Measurements from ENCODE around the gene TTPAL.

TTPAL gene

DNA sequence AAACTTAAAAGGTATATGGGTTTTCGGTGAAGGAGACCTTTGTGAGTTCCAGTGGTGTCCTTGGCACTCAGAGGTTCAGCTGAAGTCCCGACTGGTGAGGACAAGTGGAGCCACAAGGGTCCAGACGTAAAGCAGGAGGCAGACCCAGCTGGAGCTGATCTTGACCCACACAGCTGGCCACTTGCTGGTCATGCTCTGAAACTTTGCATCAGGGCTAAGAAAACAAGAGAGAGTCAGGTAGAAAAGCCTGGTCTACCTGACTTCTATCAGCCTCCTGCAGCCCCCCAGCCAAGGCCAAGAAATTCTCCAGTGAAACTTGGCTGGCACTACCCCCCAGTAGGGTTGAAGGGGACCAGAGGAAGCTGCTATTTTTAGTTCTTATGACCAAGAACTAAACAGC, 24.5 kb downstream of the TTPAL start:
- DNase-seq = no peak

DNA sequence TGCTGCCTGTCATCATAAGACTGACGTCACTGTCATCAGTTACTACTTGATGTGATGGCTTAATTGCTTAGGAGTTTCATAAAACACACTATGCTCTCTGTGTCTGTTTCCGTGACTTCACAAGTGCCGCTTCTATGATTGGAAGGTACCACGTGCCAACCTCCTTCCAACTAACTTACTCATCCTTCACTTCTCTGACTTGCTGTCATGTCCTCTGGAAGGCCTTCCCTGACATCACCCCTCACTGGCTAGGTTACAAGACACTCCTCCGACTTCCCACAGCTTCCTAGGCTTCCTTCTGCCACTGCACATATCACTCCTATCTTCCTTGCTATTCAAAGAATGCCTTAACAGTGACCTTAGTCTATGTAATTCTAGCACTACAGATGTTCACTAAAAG, 25.8 kb downstream of the TTPAL start:
- DNase-seq = no peak

DNA sequence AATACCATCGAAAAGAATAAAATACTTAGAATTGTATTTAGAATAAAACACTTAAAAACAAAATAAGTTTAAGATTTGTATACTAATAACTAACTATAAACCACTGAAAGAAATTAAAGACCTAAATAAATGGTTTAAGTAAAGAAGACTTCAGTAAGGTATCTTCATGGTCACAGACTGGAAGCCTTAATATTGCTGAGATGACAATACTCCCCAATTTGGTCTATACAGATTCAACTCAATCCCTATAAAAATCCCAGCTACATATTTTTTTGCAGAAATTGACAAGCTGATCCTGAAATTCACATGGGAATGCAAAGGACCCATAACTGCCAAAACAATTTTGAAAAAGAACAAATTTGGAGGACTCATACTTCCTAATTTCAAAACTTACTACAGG, 27.3 kb downstream of the TTPAL start:
- DNase-seq = no peak

DNA sequence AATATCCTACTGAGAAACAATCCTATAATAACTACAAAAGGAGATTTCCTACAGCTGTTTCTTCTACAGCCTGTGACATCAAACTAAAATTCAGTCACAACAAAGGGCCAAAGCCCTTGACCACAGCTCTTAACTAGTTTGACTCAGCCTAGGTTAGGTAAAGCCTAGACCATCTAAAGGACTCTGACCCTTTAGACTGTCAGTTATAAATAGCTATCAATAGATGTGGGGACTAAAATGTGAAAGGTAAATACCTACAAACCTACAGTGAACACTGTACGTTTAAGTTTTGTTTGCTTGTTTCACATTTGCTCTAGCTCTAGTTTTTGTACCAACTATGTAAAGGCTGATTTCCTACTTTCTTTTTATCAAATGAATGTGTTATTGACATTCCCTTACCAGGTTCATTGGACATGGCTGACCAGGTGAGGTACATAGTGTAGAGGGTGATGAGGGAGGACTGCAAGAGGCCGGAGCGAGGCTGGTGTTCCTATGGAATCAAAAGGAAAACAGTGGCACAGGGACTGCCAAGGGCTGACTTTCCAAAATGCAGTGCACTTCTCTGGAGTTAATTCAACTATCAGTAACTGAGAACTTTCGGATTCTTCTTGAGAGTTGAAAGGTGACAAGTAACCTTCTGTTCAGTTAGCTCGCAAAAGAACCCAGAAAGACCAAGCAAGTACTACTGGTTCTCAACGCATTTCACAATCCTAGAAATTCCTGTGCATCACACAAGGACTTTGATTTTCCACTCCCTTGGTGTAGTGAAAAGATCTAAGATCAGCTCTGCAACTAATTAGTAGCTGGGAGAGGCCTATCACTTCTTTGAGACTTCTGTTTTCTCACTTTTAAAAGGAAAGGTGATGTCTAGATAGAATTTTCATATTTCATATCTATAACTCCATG, 29.0 kb downstream of the TTPAL start:
- no peak for DNase-seq

DNA sequence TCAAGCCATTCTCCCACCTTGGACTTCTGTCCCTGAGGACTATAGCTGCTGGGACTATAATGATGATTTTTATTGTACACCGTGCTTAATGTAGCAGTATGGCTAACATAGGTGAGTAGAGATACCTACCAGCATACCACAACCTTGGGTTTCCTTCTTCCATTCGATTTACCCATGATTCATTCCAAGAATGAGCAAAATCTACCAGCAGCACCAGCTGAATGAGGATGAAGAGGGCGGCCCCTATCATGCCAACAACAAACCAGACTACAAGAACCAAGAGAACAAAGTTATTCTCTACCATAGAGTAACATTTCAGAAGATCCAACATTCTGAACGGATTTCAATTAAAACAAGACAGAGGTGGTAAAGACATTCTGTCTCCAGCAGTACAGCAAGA, 34.1 kb downstream of the TTPAL start:
- no peak for DNase-seq

DNA sequence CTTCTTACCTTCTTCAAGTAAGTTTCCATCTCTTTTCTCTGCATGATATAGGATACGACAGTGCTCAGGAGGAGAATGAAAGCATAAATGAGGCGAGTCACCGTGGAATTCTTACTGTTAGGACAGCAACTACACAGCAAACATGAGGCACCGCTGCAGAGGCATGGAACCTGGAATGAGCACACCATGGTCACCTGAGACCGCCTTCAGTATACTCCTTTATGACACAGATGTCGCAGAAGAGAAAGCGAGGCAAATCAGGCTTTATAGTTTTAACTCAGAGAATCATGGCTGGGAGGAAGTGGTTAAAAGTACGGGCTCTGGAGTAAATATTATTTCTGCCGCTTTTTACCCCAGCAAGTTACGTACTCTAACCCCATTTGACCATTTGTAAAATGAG, 38.2 kb downstream of the TTPAL start:
- no peak for DNase-seq

DNA sequence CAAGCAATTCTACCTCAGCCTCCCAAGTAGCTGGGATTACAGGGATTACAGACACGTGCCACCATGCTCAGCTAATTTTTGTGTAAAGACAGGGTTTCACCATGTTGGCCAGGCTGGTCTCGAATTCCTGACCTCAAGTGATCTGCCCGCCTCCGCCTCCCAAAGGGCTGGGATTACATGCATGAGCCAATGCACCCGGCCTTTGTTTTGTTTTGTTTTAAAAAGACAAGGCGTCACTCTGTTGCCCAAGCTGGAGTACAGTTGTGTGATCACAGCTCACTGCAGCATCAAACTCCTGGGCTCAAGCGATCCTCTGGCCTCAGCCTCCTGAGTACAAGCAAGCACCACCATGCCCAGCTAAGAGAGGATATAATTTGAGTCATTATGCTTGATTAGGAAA, 40.8 kb downstream of the TTPAL start:
- DNase-seq = no peak

DNA sequence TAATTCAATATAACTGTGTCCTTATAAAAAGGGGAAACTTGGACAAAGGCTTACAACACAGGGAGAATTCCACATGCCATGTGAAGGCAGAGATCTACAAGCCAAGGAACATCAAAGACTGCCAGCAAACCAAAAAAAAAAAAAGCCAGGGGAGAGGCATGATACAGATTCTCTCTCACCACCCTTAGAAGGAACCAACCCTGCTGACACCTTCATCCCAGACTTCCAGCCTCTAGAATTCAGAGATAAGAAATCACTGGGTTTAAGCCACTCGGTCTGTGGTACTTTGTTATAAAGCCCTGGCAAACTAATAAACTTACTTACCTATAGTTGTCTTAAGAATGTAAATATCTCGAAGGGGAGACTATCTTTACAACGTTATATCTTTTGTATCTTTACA, 41.8 kb downstream of the TTPAL start:
- no peak for DNase-seq

DNA sequence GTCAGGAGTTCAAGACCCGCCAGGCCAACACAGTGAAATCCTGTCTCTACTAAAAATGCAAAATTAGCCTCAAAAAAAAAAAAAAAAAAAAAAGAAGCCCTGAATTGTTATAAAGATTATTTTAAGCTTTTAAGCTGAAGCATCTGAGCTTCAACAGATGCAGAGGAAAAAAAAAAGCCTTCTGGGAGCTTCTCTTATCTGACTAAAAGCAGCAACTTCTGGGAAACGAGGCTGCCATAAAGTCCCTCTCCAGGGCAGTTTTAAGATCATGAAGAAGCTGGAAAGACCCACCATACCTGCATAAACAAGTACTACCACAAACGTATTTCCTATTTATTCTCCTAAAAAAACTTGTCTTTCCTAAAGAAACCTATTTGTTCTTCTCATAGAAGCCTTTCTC, 42.6 kb downstream of the TTPAL start:
- no peak for DNase-seq

DNA sequence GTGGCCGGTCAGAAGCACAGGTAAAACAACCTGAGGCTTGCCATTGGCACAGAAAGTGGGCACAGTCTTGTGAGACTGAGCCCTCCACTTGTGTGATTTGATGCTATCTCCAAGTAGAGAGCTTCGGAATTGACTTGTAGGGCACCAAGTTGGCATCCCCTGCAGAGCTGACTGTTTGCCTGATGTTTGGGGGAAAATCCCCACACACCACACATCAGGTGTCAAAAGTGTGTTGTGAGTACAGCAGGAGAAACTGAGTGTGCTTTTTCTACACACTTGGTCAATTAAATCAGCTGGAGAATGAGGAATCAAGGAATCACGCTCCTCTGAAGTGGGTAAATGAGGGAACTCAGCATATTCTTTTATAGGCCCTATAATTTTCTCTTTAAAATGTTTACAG, 45.2 kb downstream of the TTPAL start:
- DNase-seq = no peak

DNA sequence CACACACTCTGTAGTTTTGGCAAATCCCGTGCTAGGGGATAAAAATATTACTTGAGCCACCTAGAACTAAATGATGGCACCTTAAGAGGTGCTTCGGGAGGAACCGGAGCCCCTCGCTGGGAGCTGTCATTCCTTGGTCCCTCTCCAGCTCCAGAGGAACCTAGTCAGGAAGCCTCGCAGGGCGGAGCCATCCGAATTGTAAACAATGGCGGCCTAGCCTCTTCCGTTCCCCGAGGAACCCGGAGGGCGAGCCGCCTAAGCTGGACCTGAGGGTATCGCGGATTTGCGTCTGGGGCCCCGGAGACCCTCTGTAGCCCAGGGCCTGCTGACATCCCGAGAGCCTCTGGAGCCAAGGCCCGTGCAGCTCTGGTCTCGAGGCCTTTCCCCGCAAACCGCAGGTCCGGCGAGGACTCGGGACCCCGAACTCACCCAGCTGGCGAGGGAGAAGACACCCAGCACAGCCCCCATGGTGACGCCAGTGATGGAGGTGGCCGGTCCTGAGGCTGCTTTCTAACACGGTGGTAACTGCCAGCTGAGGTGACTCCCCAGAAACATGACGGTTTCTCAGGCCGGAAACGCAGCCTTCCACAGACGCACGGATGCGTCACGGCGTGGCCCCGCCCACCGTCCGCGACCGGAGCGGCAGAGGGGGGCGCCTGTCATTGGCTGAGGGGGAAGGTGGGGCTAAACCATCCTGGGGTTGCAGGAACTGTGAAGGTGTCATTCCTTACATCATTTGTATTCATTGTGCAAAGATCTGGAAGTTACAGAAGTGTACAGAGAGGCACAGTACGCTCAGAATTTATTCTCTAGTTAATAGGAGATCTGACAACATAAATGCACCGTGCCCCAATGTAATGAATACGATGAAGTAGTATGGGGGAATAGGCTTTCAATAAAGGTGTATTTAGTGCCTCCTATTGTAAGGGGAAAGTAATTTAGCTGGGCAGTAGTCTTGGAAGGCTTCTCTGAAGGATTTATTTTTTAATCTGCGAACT, 46.1 kb downstream of the TTPAL start, which contains the start of gene SERINC3:
TSS of gene SERINC3 (minus strand) at position 587 of the 998 bp plus-strand sequence. CDS start at position 468, 119 bp downstream.
- DNase-seq = peak; percentile 97

DNA sequence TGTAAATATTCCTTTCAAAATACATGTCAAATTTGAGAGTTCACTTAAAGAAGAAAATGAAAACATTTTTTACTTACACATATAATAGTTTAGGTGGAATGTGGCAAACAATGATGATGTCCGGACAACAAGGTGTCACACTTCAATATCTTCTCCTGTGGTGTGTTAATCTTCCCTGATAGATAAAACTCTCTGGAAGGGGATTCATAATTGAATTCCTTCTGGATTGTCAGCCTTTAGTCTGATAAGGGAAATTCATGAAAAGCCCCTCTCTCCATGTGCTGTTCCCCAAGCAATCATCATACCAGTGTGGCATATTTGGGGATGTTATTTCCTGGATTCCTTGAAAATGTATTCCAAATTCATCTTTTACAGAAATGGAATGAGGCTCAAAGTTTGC, 47.2 kb downstream of the TTPAL start:
- DNase-seq = no peak

DNA sequence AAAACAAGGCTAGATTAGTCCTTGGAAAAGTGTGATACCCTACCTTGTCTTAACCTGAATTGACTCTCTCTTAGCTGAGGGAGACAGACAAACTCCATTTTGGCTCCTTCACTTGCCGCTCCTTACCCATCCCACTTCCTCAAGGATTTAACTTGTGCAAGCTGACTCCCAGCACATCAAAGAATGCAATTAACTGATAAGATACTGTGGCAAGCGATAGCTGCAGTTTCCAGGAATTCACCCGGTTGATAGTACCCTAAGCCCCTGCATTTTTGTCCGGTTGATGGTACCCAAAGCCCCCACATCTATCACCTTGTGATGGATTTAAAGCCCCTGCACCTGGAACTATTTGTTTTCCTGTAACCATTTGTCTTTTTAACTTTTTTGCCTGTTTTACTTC, 48.1 kb downstream of the TTPAL start:
- no peak for DNase-seq

DNA sequence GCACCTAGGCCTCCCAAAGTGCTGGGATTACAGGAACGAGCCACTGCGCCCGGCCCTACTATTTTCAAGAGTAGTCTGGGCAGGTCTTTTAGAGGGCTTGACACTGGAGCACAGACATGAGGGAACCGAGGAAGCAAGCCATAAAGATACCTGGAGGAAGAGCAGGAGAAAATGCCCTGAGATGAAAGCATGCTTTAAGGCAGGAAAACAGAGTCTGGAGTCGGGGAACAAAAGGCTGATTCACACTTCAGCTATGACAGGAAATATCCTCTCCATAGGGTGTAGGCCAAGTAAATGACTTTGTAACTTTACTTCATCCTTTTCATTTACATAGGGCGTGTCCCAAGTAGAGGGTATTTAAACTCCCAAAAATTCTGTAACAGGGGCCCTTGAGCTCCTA, 50.5 kb downstream of the TTPAL start:
- no peak for DNase-seq

DNA sequence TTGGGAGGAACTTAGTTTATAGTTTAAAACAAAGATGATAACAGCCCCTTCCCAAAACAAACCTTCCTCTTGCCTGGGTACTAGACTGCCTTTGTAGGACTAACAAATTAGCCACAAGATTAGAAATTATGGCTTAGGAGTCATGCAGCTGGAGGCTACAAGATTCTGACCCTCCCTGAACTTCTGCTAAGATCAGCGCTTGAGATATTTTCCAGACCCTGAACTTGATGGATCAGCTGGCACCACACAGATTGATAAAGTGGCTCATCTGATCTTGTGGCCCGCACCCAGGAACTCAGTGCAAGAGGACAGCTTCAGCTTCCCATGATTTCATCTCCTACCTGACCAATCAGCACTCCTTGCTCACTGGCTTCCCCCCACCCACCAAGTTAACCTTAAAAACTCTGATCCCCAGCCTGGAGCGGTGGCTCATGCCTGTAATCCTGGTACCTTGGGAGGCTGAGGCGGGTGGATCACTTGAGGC, 52.1 kb downstream of the TTPAL start:
- no peak for DNase-seq

DNA sequence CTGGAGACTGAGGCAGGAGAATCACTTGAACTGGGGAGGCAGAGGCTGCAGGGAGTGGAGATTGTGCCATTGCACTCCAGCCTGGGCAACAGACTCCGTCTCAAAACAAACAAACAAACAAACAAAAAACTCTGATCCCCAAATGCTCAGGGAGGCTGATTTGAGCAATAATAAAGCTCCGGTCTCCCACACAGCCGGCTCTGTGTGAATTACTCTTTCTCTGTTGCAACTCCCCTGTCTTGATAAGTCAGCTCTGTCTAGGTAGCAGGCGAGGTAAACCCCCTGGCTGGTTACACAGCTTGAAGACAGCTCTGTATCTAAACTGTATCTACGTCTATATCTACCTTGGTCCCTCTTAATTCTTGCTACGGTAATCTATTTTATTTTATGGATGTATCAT, 52.6 kb downstream of the TTPAL start:
- no peak for DNase-seq

DNA sequence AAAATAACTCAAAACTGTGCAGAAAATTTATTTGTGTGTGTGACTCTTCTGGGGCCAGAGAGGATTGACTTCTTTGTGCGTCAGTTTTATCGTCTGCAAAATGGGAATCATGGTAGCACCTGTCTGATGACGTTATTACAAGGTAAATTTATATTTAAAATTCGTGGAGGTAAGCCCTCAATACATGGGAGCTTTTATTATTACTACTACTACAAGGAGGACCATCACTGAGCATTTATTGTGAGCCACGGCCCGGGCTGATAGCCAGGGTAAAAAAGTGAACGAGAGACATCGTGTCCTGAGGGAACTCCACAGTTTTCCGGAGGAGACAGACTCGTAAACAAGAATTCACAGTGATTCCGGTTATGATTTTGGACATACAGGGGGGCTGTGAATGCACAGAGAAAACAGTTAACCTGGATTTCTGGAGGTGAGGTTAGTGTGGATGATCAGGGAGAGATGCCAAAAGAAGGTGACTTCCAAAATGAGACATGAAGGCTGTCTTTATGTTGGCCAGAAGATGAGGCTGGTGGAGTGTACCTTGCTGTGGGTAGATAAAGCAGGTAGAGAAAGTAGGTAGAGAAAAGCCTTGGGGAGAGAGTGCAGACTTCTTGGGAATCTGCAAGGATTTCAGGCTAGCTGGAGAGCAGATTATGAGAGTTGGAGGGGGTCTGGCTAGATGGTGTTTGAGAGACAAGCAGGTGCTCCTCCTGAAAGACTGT, 56.7 kb downstream of the TTPAL start:
- DNase-seq = no peak

DNA sequence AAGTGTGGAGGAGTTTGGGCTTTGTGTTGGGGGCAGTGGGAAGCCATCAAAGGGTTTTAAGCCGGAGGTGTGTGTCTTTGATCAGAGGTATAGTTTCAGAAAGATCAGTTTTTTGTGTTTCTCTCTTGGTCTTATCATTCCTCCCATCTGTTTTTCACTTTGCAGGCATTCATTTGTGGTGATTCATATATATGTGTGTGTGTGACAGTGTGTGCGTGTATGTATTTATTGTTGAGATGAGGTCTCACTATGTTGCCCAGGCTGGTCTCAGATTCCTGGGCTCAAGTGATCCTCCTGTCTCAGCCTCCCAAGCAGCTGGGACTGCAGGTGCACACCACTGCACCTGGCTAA, 57.3 kb downstream of the TTPAL start:
- no peak for DNase-seq

DNA sequence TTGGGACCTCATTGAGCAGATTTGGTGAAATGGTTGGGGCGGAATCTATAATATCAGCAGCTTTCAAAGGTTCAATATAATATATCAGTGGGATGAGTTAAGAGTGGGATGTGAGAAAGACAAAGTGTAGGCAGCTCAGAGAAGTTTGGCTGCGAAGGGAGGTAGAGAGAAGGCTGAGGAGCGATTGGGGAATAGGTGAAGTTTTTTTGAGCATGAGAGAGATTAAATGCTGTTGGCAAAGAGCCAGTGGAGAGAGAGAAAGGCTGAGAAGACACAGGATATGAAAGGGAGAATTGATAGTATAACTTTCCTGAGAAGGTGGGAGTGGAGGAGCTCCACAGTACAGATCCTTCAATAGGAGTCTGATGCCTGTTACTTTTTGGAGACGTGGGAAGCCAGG, 58.3 kb downstream of the TTPAL start:
- DNase-seq = no peak

DNA sequence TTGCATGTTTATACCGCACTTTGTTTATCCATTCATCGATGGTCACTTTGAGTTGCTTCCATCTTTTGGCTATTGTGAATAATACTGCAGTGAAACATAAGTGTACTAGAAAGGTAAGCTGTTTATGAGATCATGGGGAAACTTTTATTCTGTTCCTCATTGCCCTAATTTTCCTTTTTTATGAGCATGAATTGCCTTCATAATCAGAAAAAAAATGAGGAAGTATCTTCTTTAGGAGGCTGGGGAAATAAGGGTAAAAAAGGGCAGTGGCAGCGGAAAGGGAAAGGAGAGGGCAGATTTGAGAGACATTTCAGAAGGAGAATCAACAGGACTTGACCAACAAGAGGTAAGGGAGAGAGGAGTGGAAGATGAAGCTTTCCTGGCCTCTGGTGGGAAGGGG, 60.5 kb downstream of the TTPAL start:
- no peak for DNase-seq

DNA sequence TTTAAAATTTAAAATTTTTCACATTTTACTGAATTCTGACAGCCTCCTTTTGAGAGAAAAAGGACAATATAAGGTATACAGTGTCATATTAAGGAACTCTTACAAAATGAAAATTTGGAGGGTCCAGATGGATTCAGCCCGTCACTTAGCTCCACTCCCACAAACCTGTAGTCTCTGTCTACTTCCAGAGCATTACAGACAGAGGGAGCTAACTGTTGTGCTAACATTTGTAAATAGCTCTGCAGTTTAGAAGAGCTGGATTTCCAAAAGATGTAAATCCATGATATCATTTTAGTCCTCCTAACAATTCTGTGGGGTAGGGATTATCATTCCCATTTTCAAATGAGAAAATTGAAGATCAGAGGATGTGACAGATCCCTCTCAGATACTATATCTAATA, 62.3 kb downstream of the TTPAL start:
- DNase-seq = no peak

DNA sequence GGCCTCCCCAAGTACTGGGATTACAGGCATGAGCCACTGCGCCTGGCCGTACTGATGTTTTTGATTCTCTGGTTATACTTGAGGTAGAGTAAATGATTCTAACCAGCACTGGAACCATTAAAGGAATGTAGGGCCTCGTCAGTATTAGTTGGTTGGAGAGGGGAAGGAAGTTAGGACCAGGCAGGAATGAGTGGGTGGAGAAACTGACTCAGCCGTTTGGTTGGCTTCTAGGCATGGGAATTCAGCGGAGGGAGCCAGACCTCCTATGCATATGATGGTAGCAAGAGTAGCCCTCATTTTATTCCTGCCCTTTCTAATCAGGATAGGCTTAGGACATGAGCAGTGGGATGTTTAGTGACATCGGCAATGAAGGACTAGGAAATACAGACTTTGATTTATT, 65.2 kb downstream of the TTPAL start:
- DNase-seq = no peak

DNA sequence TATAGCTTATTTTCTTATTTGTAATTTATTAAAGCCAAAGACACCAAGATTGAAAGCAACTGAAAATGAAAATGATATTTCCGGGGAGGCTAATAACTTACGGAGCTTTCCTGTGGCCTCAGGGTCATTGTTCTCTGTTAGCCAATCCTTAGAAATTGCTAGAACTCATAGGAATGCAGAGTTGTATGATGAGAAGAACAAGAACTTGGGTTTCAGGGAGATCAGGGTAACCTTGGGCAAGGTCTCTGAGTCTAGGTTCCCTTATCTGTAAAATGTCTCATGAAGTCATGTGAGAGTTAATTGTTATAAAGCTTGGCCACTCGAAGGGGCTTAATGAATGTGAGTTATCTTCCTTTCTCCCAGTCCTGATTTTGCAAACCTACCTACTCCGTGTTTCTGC, 66.3 kb downstream of the TTPAL start:
- no peak for DNase-seq

Measured in effector CD4-positive, alpha-beta T cell (primary cell).